Stimulated activated CD4-positive, alpha-beta T cell treated with anti-CD3 and anti-CD28 coated beads, Interleukin-4, amount 100 ng/mL, for 24 hours (primary cell): Measurements from ENCODE around the gene SEMA5B.

Experiments
- DNase-seq: peaks from one replicate; pipeline ENCODE4 v3.0.0-alpha.2; 2020

SEMA5B gene

GRCh38 chr3:122969585-122970469 is 57.7 kb downstream of the SEMA5B start:
- DNase-seq: no peak

- no peak for DNase-seq
Observed at GRCh38 chr3:122967765-122968164, 59.8 kb downstream of the SEMA5B start.

- no peak for DNase-seq
Observed at GRCh38 chr3:122967356-122967755, 60.2 kb downstream of the SEMA5B start.

GRCh38 chr3:122966045-122966444 is 61.5 kb downstream of the SEMA5B start:
- DNase-seq: no peak

- DNase-seq: no peak
Observed at GRCh38 chr3:122964811-122965210, 62.8 kb downstream of the SEMA5B start.

GRCh38 chr3:122962149-122962548 is 65.4 kb downstream of the SEMA5B start:
- no peak for DNase-seq

GRCh38 chr3:122961146-122961545 is 66.4 kb downstream of the SEMA5B start:
- no peak for DNase-seq

GRCh38 chr3:122960652-122961051 is 66.9 kb downstream of the SEMA5B start:
- no peak for DNase-seq

GRCh38 chr3:122959339-122959738 is 68.2 kb downstream of the SEMA5B start:
- DNase-seq: no peak

- DNase-seq: no peak
Observed at GRCh38 chr3:122957707-122958689, 69.6 kb downstream of the SEMA5B start.

GRCh38 chr3:122956693-122957455 is 70.7 kb downstream of the SEMA5B start:
- DNase-seq: no peak

- no peak for DNase-seq
Observed at GRCh38 chr3:122955916-122956692, 71.5 kb downstream of the SEMA5B start.

- no peak for DNase-seq
Observed at GRCh38 chr3:122952520-122952919, 75.0 kb downstream of the SEMA5B start.

GRCh38 chr3:122948408-122948807 is 79.2 kb downstream of the SEMA5B start:
- no peak for DNase-seq

GRCh38 chr3:122947738-122948137 is 79.8 kb downstream of the SEMA5B start:
- DNase-seq: no peak

- DNase-seq: no peak
Observed at GRCh38 chr3:122947196-122947595, 80.4 kb downstream of the SEMA5B start.

GRCh38 chr3:122946185-122946584 is 81.4 kb downstream of the SEMA5B start:
- DNase-seq: no peak

GRCh38 chr3:122945230-122945629 is 82.3 kb downstream of the SEMA5B start:
- DNase-seq: no peak

GRCh38 chr3:122944671-122945161 is 82.8 kb downstream of the SEMA5B start:
- no peak for DNase-seq

GRCh38 chr3:122943828-122944190 is 83.8 kb downstream of the SEMA5B start:
- no peak for DNase-seq

- peak; percentile 10 for DNase-seq
Observed at GRCh38 chr3:122942937-122943827, 84.4 kb downstream of the SEMA5B start.
